HG02970 (cell line): Measurements from ENCODE around the gene VAV2.

Source experiments
- ATAC-seq: cut with Tn5 transposase; IDR thresholded peaks from one replicate; pipeline ENCODE4 v1.9.1; 2021; ENCODE audit warnings: mild to moderate bottlenecking, moderate library complexity, moderate number of reproducible peaks; ENCODE audit not compliant: unreplicated experiment, low FRiP score

The VAV2 gene

DNA sequence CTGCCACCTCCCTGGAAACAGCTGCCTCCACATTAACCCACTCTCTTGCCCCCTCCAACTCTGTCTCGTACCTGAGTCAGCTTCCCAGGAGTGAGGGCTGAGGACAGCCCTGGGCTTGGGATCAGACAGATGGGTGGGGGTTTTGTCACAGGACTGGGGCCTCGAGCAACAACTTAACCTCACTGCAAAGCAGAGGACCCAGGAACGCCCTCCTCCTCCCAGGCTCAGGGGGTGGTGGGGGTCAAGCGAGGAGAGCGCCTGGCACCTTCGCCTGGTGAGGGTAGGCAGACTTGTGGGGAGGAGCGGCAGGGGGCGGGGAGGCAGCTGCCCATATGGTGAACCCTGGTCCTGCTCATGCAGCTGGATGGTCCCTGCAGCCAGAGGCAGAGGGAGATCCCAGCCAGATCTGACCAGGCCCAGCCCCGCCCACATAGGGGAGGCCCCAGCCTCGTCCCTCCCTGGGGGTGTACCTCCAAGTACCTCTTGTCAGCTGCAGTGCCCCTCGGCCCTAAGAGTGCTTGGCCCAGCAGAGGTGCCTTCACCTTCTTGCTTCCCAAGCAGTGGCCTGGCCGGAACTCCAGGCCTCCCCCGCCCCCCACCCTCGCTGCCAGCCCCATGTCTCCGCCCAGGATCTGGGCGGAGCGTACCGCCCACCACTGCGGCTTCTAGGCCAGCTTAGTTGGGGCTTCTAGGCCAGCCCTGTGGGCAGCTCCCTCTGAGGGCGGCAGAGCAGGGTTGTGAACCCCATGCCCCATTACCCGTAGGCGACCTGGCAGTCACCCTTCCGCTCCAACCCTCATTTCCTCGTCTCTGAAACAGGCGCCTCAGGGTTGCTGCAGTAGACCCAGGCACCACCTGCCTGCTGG, 254.1 kb downstream of the VAV2 start, which contains the start of gene SARDH:
Gene SARDH (minus strand): TSS at position 579 of the 866 bp plus-strand sequence. CDS start 4,179 bp downstream, outside the sequence.
- no peak for ATAC-seq

DNA sequence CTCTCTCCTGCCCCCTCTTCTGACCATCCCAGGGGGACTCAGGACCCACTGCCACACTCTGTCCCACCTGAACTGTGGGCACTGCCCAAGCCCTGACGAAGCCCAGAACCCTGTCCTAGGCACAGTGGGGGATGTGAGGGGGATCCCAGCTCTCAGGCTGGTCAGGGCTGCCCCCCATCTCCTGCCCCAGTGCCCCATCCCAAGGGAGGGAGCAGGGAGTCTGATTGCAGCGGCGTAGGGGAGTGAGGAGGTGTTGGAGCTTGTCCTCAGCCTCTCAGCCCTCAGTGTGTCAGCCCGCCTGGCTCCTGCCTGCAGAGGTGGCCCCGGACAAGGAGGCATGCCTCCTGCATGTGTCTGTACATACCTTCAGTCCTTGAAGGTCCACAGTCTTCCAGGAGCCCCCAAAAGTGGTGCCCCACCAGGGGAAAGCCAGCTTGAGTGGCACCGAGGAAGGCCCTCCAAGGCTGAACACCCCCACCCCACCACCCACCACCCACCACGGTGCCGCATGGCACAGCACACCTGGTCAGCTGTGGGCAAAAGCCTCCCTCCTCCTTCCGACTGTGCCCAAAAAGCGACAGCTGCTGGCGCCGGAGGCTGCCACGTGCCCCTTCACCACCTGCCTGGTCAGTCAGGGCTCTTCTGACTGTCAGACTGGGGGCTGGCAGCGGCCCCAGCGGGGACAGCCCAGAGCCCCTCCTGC, 254.9 kb downstream of the VAV2 start:
- ATAC-seq = no peak

DNA sequence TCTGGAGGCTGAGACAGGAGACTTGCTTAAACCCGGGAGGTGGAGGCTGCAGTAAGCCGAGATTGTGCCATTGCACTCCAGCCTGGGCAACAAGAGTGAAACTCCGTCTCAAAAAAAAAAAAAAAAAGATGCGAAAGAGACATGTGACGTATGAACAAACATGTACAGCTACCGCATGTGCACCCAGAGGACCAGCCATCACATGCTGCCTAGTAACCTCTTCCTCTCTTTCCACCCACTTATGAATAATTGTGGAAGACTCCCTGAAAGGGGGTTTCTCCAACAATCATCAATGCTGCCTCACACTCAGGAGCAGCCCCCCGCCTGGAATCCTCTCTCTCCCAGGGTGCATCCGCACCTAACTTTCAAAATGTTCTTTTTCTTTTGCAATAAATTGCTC, 256.2 kb downstream of the VAV2 start:
- no peak for ATAC-seq

DNA sequence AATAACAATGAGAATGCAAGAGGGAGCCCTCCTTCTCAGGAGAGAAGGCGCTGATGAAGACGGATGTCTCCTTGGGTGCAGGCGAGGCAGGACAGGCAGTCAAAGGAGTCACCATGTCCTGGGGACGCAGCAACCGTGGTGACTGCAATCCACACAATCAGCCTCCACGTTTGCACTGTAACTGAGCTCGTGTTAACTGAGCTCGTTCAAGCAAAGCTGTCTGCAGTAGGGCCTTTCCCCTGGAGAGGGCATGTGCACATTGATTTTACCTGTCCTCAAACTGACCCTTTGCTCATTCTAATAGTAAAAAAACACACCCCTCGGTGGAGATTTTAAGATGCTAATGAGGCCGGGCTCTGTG, 256.7 kb downstream of the VAV2 start:
- no peak for ATAC-seq

DNA sequence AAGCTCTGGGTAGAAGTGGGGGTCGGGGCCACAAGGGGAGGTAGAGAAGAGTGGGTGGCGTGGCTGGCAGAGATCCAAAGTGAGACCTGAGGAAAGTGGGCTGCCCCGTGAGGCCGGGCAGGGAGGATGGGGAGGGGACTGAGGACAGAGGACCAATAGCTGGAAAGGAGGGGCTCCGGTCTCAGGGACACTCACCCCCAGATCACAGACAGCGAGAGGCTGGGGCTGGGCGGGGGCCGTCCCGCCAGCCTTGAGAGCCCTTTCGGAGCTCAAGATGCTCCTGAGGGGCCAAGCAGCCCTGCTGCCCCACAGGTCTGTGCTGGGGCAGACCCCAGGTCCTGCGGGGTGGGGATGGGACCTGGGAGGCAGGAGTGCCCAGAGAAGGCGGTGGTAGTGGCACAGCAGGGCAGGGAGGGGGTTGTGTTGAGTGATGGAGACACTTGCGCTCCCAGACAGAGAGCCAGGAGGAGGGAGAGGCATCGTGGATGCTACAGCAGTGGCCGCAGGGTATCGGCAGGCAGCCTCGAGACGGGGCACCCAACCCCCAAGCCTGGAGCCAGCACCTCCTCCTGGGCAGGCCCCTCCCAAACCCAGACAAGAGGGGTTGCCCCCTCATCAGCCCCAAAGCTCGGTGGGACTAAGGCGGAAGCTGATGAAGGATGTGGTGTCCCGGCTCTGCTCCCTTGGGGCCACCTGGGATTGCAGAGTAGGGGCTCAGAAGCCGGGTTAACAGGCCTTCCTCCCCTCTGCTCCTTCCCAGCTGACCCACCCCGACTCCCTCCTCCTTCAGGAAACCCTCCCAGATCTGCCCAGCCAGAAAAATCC, 257.3 kb downstream of the VAV2 start:
- ATAC-seq = no peak

DNA sequence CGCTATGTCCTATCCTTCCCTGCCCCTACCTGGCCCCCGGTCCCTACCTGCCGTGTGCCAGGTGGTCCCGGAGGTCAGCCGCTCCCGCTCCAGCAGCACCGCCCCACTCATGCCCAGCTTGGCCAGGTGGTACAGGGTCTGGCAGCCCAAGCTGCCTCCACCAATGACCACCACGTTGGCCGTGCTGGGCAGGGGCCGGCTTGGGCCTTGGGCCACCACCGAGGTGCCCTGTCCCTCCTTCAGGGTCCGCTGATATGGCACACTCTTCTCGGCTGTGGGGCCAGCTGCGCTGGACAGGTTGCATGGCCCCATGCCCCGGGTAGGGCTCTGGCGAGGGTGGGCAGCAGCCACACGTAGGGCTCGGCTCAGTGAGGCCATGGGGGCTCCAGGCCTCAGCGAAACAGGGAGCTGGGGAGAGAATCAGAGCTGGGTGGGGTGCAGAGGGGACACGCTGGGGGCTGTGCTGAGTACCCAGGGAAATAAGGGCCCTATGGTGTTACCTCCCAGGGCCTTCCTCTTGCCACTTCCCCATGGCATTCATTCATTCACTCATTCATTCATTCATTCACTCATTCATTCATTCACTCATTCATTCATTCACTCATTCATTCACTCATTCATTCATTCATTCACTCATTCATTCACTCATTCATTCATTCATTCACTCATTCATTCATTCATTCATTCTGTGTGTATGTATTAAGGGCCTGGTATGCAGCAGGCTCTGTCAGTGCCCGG, 258.2 kb downstream of the VAV2 start:
- no peak for ATAC-seq

DNA sequence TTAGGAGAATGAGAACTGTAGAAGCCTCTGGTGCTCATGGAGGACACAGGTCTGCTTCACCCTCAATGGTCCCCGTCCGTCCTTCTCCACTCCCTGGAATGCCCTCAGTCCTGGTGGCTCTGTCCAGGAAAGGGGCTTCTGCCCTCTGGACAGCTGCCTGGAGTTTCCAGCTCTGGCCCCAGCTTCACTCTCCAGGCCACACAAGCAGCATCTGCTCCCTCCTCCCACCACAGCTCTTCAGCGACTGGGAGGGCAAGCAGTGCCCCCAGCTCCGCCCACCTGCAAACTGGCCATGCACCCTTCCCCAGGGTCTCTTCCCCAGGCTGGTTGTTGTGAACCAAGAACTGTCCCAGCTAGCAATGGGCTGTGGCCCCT, 258.7 kb downstream of the VAV2 start:
- ATAC-seq = no peak

DNA sequence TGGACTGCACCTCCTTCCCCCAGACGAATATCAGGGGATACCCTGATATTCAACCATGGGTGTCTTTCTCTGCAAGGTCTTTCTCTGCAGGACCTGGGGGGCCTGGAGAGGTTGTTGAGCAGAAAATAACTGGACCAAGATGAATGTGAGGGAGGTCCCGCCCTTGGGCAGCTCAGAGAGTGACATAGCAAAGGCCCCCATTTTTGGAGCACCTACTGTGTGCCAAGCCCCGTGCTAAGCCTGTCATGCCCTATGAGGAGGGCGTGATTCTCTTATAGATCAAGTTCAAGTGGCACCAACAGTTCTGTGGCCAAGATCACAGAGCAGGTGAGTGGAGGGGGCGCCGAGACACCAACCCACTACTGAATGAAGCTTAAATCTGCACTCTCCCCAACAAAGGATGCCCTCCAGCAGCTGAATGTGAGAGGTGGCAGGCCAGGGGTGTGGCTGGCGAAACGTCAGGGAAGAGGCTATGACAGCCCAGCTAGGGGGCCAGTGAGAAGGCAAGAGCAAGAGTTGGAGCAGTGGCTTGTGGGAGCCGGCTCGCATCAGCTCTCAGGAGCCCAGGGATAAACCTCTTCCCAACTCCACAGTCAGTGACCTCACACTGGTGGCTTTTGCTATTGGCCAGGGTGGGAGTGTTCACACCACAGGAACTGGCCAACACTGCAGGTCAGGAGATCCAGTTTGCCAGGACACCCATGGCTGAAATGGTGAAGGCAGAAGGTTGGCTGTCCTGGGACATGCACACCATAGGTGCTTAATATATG, 259.3 kb downstream of the VAV2 start:
- ATAC-seq = no peak

DNA sequence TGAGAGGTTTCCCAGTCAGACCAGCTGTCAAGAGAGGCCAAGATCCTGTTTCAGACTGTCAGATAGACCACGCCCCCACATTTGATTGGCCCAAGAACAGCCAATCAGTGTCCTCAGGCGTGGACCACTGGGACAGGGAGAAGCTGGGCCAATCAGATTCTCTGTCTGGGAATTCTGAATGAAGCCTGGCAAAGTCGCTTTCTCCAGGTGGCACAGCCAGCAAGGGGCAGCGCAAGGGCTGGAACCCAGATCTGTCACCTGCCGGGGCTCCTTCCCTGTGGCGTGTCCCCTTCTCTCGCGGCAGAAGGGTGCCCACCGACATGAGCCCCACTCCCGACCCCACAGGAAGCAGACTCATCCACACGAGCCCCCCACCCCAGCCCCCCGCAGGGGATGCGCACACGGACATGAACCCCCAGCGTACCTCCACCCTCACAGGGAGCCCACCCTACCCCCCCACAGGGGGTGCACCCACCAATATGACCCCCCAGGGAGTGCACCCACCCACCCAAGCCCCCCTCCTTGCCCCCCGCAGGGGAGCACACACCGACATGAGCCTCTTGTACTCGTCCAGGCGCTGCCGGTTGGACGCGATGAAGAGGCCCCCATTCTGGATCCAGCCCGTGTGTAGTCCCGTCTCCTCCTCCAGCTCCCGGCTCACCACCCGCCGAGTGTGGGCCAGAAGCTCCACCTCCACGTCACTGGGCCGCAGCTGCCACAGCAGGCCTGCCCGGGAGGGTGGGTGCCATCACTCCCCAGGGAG, 260.1 kb downstream of the VAV2 start:
- ATAC-seq = no peak

DNA sequence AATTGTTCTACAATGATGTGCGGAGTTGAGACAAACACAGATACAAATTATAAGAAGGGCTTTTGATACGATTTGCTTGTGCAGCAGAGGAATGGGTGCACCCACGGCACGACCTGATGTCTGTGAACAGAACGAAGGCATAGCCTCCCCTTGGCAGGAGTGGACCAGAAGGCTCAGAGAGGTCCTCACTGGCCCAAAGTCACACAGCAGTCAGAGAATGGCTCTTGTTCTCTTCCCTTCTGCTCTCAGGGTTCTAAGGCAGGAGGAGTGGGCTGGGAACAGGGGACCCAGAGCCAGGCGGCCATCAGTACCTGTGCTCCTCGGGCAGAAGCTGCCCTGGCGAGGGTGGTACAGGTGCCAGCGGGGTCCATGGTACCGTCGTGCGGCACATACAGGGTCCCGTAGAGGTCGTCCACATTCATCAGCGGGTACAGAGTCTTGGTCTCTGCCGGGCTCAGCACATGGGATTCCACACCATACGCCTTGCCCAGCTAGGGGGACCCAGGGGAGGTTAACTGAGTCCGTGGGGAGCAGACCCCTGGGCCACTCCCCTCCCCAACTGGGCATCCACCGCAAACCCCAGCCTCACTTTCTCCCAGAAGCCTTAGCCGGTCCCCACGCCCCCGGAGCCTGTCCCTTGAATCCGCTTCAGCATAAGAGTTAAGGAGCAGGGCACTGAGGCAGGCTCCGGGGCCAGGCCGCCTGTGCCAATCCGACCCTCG, 261.0 kb downstream of the VAV2 start:
- ATAC-seq = no peak

DNA sequence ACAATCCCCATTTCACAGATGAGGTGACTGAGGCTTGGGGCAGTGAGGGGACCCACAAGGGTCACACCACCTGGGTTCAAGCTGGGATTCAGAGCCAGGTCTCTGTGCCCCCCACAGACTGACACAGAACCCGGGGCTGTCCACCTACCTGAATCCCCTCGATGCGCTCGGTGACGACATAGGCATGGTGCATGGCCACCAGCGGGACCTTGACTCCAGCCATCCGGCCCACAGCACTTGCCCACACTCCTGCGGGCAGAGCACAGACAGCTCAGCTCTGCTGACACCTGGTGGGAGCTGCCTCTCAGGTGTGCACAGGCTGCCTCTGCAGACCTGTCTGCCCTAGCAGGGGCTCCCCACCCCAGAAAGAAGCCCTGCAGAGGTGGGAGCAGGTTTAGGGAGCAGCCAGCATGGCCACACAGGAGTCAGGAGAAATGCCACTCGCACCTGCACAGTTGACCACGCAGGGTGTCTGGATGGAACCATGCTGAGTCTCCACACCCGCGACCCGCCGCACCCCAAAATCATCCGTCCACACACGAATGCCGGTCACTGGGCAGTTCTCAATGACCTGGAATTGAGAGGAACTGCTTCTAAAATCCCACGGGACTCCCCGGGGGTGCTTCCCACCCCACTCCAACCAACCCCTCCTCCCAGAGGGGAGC, 262.4 kb downstream of the VAV2 start:
- no peak for ATAC-seq

DNA sequence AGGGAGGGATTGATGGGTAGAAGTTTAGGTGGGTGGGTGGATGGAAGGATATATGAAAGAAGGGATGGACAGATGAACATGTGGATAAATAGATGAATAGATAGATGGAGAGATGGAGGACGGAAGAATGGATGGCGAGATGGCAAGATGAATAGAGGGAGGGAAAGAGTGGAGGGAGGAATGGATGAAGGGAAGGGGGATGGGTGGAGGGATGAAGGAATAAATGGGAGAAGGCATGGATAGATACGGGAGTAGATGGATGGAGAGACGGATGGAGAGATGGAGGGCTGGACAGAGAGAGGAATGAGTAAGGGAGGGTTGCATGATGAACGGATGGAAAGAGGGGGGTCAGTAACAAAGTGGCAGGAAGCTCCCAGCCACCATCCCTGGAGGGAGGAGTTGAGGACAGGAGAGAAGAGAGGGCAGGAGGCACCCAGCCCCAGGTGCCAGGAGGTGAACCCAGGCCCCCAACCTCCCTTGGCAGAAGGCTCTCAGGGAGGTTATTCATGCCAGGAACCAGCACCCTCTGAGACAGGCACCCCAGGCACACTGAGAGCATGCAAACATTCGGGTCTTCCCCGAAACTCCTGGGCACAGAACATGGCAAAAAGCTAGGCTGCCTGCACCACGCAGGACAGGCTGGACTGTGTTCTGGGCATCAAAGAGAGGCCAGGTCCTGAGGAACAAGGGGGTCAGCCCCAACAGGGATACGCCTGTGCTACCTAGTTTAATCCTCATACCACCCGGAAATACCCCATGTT, 263.1 kb downstream of the VAV2 start:
- no peak for ATAC-seq

DNA sequence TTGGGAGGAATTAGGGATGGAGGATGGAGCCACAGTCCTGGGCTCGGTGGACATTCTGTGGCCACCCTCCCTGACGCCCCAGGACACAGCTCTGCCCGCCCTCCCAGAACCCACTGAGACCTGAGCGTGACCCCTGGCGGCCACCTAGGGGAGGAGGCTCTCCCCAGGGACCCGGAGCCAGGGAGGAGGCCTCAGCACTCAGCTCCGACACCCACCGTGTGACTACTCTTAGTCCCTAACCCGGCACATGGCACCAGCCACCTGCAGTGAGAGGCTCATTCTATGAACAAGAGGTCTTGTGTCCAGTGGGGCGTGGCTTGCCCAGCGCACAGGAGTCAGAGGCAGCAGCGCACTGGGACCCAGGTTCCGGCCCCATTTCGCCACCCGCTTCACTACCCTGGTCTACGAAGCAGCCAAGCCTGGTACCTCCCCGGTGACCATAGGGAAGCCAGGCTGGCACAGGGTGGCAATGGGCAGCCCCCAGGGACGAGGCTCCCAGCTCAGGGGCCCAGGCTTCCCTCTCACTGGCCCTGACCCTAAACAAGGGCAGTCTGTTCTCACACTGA, 264.2 kb downstream of the VAV2 start:
- no peak for ATAC-seq

DNA sequence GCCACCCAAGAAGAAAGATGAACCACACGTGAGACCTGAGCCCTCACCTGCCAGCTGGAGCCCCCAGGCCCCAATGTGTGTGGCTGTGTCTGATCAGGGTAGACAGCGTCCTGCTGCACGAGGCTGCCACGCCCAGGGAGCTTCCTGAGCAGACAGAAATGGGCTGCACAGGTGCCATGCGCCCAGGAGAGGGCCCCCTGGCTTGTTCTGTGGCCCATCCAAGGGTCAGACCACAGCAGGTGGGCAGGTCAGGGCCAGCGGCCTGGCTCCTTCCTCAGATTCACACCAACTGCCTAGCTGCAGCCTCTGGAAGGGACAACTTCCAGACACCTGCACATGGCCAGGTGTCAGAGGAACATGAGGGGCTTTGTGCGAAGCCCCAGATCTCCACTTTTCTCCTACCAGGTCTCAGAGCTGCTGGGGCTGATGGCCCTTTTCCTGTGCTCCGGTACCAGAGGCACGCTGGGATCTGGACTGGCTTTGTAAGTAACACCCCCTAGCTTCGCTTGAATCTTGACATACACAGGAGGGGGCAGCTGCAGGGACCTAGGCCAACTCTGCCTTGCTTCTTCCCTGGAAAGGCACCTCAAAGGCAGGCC, 264.7 kb downstream of the VAV2 start:
- ATAC-seq = no peak

DNA sequence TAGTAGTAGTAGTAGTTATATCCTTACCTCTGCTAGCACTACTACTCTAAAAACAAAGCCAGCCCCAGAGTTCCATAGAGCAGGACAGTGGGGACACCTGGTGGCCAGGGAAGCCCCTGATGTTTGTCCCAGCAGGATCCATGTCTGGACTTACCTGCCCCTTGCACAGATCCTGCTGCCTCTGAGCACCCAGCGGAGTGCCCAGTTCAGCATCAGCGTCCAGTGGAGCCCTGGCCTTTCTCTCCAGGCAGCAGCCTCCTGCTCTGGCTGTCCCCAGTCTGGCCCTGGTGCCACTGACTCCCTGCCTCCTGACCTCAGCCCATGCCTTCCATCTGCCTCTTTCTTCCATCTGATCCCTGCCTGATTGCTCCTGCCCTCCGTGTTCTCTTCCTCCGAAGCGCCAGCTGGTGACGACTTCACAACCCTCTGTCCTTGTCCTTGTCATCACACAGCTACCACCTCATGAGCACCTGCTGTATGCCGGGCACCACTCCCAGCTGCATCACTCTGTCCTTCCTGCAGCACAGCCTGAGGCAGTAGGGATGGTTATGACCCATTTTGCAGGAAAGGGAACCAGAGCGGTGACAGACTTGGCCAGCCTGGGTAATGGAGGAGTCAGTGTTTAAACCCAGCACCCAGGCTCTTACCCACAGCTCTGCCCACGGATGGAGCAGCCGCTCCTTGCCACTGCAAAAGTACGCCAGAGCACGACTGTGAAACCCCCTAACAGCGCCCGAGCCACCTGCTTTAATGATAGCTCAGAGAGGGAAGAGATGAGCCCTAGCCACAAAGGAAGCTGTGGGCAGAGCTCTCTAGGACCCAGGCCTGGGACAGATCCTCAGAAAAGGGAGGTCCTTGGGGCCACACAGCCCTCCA, 265.5 kb downstream of the VAV2 start:
- no peak for ATAC-seq
